HG02981 (cell line): Measurements from ENCODE around the gene NEDD4.
"Not testable (repeated sequence)": the region's sequence is repeated elsewhere in the genome, so short reads cannot be mapped to it uniquely, and the experiment has no call there.

Experiments used
- ATAC-seq: cut with Tn5 transposase; IDR thresholded peaks from one replicate; pipeline ENCODE4 v1.9.1; 2021; ENCODE audit warnings: mild to moderate bottlenecking, moderate library complexity; ENCODE audit not compliant: unreplicated experiment

Gene NEDD4

GRCh38 chr15:55899537-55899936 is 93.9 kb downstream of the NEDD4 start:
- ATAC-seq = no peak

DNA sequence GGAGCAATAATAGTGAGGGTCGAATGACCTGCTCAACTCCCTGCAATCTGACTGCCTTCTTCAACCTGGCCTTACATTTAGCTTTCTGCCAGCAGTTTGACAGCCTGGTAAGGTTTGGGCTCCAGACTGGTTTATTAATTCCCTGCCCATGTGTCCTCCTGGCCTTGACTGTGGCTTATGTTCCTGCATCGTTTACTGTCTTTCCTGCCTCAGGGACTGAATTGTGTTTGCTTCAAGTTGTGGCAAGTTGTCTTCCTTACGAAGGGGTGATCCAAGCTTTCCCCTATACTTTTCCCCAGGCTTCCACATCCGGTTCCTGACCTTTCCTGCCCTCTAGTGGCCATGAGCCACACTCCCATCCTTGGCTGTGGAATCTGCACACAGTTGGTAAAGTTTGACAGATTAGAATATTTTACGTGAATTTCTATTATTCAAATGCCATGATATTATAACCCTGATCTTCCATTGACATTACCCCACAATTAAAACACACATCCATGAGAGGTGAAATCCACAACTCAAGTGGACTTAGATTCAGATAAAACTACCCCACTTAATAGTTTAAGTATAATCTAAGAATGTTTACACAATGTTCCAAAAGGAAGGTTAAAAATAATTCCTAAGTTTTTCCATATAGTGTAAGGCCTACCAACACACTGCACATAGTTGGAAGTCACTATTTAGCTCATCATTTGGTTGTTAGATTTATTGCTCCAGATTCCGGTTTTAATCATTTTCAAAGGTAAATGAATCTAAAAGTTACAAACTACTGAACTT is 95.7 kb downstream of the NEDD4 start:
- no peak for ATAC-seq

GRCh38 chr15:55894399-55894965 is 98.9 kb downstream of the NEDD4 start:
- no peak for ATAC-seq

DNA sequence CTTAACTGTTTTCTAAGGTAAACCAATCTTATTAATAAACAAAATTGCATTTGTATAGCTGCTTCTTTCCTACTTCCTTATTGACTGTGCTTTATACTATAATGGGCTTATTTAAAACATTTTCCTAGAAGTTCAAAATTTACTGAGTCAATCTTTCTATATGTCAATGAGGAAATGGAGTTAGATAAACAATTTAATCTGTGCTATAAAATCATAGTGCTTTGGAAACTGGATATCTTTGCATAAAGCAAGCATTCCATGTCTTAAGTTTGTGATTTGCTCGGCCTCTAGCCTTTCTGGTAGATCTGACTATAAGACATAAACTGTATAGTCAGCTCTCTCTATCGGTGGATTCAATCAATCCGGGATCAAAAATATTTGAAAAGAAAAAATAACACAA is 99.6 kb downstream of the NEDD4 start:
- ATAC-seq = no peak

GRCh38 chr15:55891196-55891595 is 102.2 kb downstream of the NEDD4 start:
- no peak for ATAC-seq

GRCh38 chr15:55884223-55884622 is 109.2 kb downstream of the NEDD4 start:
- no peak for ATAC-seq

- ATAC-seq = no peak
Measured at GRCh38 chr15:55879181-55879580, 114.2 kb downstream of the NEDD4 start.

DNA sequence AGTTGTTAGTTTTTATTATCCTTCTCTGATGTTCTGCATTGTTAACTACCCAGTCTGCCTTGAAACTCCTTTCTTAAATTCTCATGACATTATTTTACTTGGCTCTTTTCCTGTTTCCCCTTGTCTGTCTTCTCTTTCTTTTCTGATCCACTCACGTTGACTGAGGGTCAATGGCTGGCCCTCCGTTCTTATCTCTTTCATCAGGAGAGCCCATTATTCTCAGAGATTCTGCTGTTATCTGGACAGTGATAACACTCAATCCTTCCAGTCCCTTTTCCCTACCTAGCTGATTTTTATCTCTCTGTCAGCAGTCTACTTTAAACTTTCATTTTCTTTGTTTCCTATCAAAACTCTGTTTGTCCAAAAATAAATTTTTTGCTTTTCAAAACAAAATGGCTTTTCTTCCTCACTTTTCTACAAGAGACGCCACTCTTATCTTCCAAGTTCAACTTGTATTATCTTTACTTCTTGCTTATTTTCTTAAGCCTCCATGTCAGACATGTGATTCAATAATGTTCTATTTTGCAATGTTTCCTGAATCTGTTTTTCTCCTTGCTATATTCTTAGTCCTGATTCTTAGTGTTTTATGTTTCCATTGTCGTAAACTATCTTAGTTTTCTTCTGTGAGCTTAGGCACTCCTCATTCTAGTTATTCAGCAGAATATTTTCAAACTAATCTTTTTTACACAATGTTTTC is 120.2 kb downstream of the NEDD4 start:
- ATAC-seq = no peak

- ATAC-seq = no peak
Measured at GRCh38 chr15:55872471-55872870, 120.9 kb downstream of the NEDD4 start.

GRCh38 chr15:55869660-55870059 is 123.8 kb downstream of the NEDD4 start:
- ATAC-seq = no peak

DNA sequence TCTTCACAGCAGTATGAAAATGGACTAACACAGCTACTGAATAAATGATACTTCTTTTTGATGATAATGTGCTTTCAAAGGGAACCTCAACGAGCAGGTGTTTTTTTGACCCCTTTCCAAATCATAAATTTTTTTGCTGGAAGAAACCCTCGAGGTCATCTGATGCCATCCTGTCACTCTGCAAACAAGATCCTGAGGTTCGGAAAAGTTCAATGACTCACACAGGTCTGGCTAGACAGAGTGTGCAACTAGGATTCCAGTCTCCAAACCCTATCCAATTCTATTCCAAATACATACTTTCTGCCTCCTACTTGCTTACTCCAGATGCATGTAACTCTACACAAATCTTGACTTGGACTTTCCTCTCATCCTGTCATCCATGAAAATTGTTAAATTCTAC is 124.7 kb downstream of the NEDD4 start:
- ATAC-seq = no peak

DNA sequence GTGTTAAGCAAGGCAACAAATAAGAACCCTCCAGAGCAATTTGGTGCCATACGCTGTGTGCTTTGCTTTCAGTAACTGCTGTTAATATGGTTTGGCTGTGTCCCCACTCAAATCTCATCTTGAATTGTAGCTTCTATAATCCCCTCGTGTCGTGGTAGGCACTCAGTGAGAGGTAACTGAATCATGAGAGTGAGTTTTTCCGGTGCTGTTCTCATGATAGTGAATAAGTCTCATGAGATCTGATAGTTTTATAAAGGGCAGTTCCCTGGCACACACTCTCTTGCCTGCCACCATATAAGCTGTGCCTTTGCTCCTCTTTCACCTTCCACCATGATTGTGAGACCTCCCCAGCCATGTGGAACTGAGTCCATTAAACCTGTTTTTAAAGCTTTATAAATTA is 125.1 kb downstream of the NEDD4 start:
- ATAC-seq = not testable (repeated sequence)

DNA sequence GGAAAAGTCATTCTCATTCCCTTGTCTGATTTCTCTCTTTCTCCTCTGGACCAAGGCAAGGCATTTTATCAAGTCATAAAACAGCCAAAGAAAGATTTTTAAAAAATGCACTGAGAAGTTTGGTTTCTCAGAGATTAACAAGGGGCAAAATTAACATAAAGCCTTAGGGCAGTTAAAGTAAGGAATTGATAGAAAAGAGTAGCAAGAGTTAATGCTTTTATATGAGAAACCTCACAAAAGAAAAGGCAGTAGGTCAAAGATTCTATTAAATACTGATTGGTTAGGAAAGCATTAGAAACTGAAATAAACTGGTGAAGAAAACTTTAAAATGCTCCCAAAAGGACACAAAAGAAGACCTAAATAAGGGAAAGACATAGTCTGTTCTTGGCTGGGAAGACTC is 129.5 kb downstream of the NEDD4 start:
- ATAC-seq = no peak

- no peak for ATAC-seq
Measured at GRCh38 chr15:55861115-55861514, 132.3 kb downstream of the NEDD4 start.

- no peak for ATAC-seq
Measured at GRCh38 chr15:55860468-55860867, 132.9 kb downstream of the NEDD4 start.

DNA sequence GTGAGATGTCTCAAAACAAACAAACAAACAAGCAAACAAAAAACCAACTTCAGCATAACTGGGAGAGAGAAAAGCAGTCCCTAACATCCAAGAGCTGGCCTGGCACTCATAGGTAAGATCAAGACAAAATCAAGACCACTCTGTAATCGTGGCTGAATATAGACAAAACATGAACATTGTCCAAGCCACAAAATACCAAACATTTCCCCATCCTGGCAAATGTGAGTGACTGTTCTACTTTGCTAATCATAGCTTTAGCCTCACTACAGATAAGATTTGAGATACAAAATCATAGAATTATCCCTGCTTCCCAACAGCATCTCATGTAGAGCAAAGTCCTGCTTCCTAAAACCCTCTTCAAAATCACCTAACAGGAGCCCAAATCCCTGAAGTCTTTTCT is 133.7 kb downstream of the NEDD4 start:
- ATAC-seq = no peak

DNA sequence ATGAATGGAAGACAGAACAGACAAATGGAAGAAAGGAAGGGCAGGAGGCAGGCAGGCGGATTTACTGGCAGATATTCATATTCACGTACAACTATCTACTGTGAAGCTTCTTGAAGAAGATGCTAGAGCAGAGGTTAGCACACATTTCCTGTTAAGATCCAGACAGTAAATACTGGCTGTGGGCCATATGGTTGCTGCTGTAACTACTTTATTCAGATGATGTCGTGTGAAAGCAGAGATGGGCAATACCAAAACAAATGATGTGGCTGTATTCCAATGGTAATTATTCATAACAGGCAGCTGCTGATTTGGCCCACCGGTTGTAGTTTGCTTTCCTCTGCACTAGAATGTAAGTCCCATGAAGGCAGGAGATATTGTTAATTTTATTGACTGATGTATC is 134.8 kb downstream of the NEDD4 start:
- ATAC-seq = no peak

DNA sequence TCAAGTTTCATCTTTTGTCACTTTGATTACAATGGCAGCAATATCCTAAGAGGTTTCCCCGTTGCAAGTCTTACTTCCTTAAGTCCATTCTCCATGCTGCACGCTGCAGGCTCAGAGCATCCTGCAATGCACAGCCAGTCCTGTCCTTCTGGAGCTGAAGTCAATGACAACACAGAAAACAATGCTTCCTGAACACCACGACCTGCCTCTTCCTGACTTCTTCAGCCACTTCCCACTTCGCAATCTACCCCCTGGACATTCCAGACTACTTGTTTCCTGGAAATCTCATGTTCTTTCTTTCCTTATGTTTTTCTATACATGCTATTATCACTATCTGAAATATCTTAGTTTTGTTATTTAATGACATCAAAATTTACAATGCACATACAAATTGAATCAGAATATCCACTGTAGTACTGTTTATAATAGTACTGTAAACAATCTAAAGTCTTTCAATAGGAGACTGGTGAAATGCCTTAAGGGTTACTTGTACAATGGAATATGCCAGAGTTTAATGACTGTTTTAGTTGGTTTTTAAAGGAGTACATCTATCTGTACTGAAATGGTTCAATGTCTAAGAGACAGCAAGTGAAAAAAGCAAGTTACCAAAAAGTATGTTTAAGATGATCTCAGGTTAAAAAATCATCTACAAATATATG is 136.8 kb downstream of the NEDD4 start:
- no peak for ATAC-seq

GRCh38 chr15:55853134-55853533 is 140.3 kb downstream of the NEDD4 start:
- ATAC-seq = no peak

DNA sequence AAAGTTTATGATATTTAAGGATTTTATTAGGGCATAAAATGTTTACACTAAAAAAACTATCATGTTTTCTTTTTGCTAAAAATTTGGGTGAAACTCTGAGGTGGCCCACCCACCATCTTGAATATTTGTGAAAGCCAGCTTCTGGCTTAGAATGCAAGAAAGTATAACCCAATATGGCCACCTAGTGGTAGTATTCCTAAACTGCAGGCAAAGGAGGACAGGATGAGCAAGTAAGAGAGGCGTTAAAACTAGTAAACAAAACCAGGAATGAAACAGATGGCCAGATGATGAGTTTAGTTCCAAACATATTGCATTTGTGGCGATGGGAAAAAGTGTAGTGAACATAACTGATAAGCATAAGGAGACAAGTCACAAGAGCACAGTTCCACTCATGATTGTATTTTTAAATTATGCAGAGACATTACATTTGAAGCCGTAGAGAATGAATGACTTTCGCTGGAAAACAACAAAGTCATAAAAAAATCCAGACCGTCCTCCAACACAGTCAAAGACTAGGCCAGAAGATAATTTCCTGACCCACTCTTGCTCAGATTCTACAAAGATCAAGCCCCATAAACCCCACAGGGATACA is 147.2 kb downstream of the NEDD4 start:
- ATAC-seq = peak; percentile 67

DNA sequence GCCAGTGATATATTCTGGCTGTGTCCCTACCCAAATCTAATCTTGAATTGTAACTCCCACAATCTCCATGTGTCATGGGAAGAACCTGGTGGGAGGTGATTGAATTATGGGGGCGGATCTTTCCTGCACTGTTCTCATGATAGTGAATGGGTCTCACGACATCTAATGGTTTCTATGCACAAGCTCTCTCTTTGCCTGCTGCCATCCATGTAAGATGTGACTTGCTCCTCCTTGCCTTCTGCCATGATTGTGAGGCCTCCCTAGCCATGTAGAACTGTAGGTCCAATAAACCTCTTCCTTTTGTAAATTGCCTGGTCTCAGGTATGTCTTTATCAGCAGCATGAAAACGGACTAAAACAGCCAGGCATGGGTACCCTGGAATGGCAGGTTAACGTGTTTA is 150.5 kb downstream of the NEDD4 start:
- not testable (repeated sequence) for ATAC-seq
